ENCODE data around the gene FAM184A.
"Not testable (repeated sequence)": the region's sequence is repeated elsewhere in the genome, so short reads cannot be mapped to it uniquely, and the experiment has no call there.

The FAM184A gene

GRCh38 chr6:119110601-119111548 lies 32.4 kb upstream of the FAM184A start:
- peak; percentile 37; the same call in 1 of the 2 replicates for TF ChIP-seq CTCF (IDR thresholded peaks at IDR 0.05; ENCODE audit: borderline replicate concordance, insufficient read depth, low read depth, low read length)

GRCh38 chr6:119109654-119110325 lies 31.3 kb upstream of the FAM184A start:
- no peak for TF ChIP-seq CTCF (IDR thresholded peaks at IDR 0.05; ENCODE audit: borderline replicate concordance, insufficient read depth, low read depth, low read length)
- no peak overlapping the region for H3K4me3 ChIP-seq (ENCODE audit: low read depth, low read length)

More at GRCh38 chr6:119110601-119111548, 32.4 kb upstream of the FAM184A start:
- no peak overlapping the region for H3K4me3 ChIP-seq (ENCODE audit: low read depth, low read length)

- TF ChIP-seq CTCF (IDR thresholded peaks at IDR 0.05; ENCODE audit: borderline replicate concordance, insufficient read depth, low read depth, low read length), result no peak
- no peak overlapping the region for H3K4me3 ChIP-seq (ENCODE audit: low read depth, low read length)
These were observed 29.6 kb upstream of the FAM184A start for GRCh38 chr6:119108076-119108475.

GRCh38 chr6:119105282-119105681 lies 26.8 kb upstream of the FAM184A start:
- no peak overlapping the region for H3K4me3 ChIP-seq (ENCODE audit: low read depth, low read length)
- no peak for TF ChIP-seq CTCF (IDR thresholded peaks at IDR 0.05; ENCODE audit: borderline replicate concordance, insufficient read depth, low read depth, low read length)

GRCh38 chr6:119102901-119103300 lies 24.4 kb upstream of the FAM184A start:
- H3K4me3 ChIP-seq (ENCODE audit: low read depth, low read length), result no peak overlapping the region
- TF ChIP-seq CTCF (IDR thresholded peaks at IDR 0.05; ENCODE audit: borderline replicate concordance, insufficient read depth, low read depth, low read length), result no peak

GRCh38 chr6:119100115-119100514 lies 21.7 kb upstream of the FAM184A start:
- no peak overlapping the region for H3K4me3 ChIP-seq (ENCODE audit: low read depth, low read length)
- TF ChIP-seq CTCF (IDR thresholded peaks at IDR 0.05; ENCODE audit: borderline replicate concordance, insufficient read depth, low read depth, low read length), result no peak

GRCh38 chr6:119097815-119098361 lies 19.4 kb upstream of the FAM184A start:
- H3K4me3 ChIP-seq (ENCODE audit: low read depth, low read length), result not testable (repeated sequence)

All from GM12875 (cell line).